Measurements from ENCODE around the gene ADAM8. TPM values are rescaled to one million over a fixed set of nuclear protein-coding genes. Genes with fewer than 3 reads are reported as not detected.

The ADAM8 gene
- polyA plus RNA-seq, 1 experiment: 0.77 TPM

DNA sequence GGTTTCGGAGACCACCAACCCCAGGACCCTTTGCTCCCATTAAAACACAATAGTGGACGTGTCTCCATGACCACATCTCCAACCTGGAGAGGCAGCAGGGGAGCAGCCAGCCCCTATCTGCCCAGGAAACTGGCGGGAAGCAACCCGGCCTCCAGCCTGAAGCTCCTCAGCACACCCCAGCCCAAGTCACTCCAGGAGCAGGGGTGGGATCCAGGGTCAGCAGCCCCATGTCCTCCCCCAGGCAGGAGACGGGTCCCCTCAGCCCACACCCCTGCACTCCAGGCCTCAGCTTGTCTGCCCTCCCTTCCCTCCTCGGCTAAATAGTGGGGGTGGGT is 601 bp downstream of the ADAM8 start:
- Histone ChIP-seq H3K27me3 (ENCODE audit: control insufficient read depth, insufficient read depth, low read length) (no peaks in the 10 kb centered on the region), H3K4me3 (ENCODE audit: low read depth, low read length) (no peak overlapping the region), H3K36me3 (ENCODE audit: control insufficient read depth, insufficient read depth, low read length) (peaks cover 12% of the 10 kb centered on the region)
- TF ChIP-seq, protein P1, sequence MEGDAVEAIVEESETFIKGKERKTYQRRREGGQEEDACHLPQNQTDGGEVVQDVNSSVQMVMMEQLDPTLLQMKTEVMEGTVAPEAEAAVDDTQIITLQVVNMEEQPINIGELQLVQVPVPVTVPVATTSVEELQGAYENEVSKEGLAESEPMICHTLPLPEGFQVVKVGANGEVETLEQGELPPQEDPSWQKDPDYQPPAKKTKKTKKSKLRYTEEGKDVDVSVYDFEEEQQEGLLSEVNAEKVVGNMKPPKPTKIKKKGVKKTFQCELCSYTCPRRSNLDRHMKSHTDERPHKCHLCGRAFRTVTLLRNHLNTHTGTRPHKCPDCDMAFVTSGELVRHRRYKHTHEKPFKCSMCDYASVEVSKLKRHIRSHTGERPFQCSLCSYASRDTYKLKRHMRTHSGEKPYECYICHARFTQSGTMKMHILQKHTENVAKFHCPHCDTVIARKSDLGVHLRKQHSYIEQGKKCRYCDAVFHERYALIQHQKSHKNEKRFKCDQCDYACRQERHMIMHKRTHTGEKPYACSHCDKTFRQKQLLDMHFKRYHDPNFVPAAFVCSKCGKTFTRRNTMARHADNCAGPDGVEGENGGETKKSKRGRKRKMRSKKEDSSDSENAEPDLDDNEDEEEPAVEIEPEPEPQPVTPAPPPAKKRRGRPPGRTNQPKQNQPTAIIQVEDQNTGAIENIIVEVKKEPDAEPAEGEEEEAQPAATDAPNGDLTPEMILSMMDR (IDR thresholded peaks at IDR 0.05; ENCODE audit: insufficient read depth, low read depth, low read length): no peak
- no peak for DNase-seq (ENCODE audit: low read depth)
- POLR2A ChIA-PET: no interaction called here
- CTCF ChIA-PET: interaction anchor here (1.1 kb wide), 1 partner anchor 53 kb away, joined by 3 read pairs; no protein-coding TSS in a partner anchor

DNA sequence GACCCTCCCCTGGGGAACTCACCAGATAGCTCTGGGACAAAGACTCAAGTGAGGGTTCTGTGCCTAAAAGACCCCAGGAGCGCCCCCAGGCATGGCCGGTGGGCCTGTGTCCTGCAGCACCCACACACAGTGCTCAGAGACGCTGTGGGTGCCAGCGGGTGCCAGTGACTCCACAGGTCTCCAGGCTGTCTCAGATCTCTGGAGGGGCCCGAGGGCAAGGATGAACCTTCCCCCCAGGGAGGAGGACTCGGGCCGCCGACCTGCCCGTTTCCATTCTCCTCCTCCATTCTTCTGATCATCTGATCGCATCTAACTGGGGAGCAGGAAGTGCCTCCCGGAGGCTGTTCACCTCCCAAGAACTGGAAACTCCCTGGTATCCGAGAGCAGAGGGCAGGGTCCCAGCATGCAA is 980 bp downstream of the ADAM8 start:
- ChIA-PET POLR2A (no interaction called here), CTCF (interaction anchor here (1.1 kb wide), 1 partner anchor 54 kb away, joined by 3 read pairs; no protein-coding TSS in a partner anchor)

DNA sequence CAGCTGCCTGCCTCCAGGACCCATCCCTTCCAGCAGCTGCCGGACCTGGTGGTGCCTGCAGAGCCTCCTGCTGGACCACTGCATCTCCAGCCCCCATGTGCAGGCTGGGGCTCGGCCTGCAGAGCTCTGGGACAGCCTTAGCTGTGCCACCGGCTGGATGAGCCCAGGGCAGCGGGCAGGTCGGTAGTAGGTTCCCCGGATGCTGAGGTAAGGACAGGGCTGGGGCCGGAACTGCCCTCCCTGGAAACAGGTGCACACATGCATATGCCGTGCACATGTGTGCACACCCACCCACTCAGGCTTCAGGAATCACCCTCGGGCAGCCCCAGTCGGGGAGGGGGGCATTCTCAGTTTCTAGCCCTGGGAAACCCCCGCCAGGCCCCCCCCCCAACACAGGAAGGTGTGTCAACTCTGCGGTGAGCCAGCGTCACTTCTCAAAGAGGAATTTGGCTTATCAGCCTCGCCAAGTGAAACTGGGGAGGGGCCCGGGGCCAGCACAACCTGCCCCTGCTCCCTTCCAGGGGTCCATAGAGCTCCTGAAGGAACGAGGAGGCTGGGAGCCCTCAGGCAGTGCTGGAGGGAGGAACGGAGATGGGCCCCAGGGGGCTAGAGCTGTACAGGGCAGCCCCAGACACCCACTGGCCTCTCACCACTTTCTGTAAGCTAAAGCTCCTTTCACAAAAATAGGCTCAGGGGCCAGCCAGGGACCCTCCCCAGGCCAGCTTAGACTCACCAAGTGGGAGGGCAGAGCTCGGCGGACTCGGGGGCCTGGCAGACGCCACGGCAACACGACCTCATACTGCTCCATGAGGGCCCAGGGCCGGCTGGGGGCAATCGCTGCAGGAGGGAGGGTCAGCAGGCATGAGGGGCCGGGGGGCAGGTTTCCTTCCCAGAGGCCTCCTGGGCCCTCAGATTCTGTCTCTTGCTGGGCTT is 1.7 kb downstream of the ADAM8 start:
- POLR2A ChIA-PET: no interaction called here
- CTCF ChIA-PET: no interaction called here
- DNase-seq (ENCODE audit: low read depth): no peak
- TF ChIP-seq, protein P1 (IDR thresholded peaks at IDR 0.05; ENCODE audit: insufficient read depth, low read depth, low read length): no peak
- Histone ChIP-seq H3K27me3 (ENCODE audit: control insufficient read depth, insufficient read depth, low read length) (no peaks in the 10 kb centered on the region), H3K4me3 (ENCODE audit: low read depth, low read length) (no peak overlapping the region), H3K36me3 (ENCODE audit: control insufficient read depth, insufficient read depth, low read length) (peaks cover 7% of the 10 kb centered on the region)

More for the DNA sequence above, 980 bp downstream of the ADAM8 start:
- DNase-seq (ENCODE audit: low read depth): no peak
- TF ChIP-seq, protein P1 (IDR thresholded peaks at IDR 0.05; ENCODE audit: insufficient read depth, low read depth, low read length): no peak
- Histone ChIP-seq H3K4me3 (ENCODE audit: low read depth, low read length) (no peak overlapping the region), H3K27me3 (ENCODE audit: control insufficient read depth, insufficient read depth, low read length) (no peaks in the 10 kb centered on the region), H3K36me3 (ENCODE audit: control insufficient read depth, insufficient read depth, low read length) (peaks cover 11% of the 10 kb centered on the region)

DNA sequence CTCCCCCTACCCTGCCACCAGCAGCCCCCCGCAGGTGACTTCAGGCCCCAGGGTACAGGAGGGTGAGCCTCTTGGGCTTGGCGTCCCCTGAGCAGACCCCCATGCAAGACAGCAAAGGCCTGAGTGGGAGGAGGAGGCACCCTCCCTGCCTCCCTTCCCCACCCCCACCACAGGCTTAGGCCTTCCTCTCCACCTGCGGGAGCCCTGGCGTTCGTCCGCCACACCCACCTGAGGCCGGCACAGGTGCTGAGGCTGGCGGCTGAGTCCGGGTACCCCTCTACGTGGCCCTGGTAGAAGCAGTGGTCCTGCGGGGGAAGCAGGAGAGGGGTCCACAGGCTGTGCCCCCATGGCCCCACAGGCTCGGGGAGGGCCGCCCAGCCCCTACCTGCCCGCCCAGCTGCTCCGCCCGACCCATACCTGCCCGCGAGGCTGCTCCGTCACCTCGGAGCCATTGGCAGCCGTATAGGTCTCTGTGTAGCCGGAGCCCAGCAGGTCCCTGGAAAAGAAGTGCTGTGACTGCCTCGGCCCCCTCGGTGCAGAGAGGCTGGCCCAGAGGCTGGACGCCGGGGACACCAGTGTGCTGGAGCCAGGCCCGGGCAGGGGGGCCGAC is 3.0 kb downstream of the ADAM8 start:
- ChIA-PET POLR2A (no interaction called here), CTCF (no interaction called here)
- no peaks in the 10 kb centered on the region; the same call in 1 of the 2 replicates for H3K36me3 ChIP-seq (ENCODE audit: control insufficient read depth, insufficient read depth, low read length)
- TF ChIP-seq, protein P1 (IDR thresholded peaks at IDR 0.05; ENCODE audit: insufficient read depth, low read depth, low read length): no peak
- no peaks in the 10 kb centered on the region for H3K27me3 ChIP-seq (ENCODE audit: control insufficient read depth, insufficient read depth, low read length)
- no peak overlapping the region for H3K4me3 ChIP-seq (ENCODE audit: low read depth, low read length)
- no peak for DNase-seq (ENCODE audit: low read depth)

DNA sequence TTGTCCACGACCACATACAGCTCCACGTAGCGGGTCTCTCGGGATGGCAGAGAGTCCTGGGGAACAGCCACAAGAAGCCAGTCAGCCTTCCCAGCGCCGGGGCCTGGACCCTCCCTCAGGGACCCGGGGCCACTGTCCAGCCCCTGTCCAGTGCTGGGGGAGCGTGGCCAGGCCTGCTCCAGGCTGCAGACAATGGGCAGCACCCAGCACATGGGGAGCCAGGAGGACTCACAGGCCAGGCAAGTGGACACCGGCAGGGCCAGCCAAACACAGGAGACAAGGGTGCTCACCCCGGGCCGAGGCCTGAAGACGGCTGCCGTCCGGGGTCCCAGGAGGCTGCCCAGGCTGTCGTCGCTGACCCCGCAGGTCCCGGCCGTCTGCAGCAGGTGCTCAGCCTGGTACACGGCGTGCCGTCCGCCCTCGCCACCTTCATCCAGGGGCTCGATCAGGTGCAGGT is 3.7 kb downstream of the ADAM8 start:
- Histone ChIP-seq H3K4me3 (ENCODE audit: low read depth, low read length) (no peak overlapping the region), H3K27me3 (ENCODE audit: control insufficient read depth, insufficient read depth, low read length) (no peaks in the 10 kb centered on the region), H3K36me3 (ENCODE audit: control insufficient read depth, insufficient read depth, low read length) (no peaks in the 10 kb centered on the region; the same call in 1 of the 2 replicates)
- POLR2A ChIA-PET: no interaction called here
- TF ChIP-seq, protein P1 (IDR thresholded peaks at IDR 0.05; ENCODE audit: insufficient read depth, low read depth, low read length): no peak
- DNase-seq (ENCODE audit: low read depth): no peak
- CTCF ChIA-PET: no interaction called here
